ENCODE data around the gene NDUFS7. TPM values are rescaled to one million over a fixed set of nuclear protein-coding genes. Genes with fewer than 3 reads are reported as not detected.

NDUFS7 gene
- total and polyA plus RNA-seq, 9 of the 15 experiments (the other 6 are each of a cell fraction or from before 2014, with no cell fraction given), result 6.0 to 271 (median 60.6) TPM

DNA sequence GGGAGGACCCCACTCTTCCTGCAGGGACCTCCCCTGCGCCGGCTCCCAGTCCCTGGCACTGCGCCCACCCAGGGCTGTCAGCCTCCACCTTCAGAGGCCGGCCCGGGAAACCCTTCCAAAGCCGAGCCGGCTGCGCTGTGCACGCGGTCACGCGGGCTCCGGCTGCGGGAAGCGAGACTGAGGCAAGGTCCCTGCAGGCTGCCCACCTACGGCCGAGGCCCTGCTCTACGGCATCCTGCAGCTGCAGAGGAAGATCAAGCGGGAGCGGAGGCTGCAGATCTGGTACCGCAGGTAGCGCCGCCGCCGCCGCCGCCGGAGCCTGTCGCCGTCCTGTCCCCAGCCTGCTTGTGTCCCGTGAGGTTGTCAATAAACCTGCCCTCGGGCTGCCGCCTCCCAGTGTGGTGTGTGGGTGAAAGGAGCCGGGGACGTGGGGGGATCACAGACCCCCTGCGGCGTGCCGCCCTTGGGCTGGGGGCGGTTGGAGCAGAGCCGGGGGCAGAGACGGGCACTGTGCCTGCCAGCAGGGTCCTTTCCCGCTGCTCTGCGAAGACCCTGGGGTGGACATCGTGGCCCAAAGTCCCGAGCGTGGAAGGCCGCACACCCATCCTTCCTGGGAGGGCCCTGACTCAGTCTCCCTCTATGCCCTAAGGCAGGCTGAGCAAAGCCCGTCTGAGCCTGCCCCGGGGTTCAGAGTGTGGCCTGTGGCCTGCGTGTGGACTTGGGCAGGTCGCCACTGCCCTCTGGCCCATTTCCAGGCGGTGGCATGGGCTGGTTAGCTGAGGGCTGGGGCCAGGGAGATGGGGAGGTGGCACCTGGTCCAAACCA, 11.7 kb downstream of the NDUFS7 start (continued):
- TF ChIP-seq, protein P1, sequence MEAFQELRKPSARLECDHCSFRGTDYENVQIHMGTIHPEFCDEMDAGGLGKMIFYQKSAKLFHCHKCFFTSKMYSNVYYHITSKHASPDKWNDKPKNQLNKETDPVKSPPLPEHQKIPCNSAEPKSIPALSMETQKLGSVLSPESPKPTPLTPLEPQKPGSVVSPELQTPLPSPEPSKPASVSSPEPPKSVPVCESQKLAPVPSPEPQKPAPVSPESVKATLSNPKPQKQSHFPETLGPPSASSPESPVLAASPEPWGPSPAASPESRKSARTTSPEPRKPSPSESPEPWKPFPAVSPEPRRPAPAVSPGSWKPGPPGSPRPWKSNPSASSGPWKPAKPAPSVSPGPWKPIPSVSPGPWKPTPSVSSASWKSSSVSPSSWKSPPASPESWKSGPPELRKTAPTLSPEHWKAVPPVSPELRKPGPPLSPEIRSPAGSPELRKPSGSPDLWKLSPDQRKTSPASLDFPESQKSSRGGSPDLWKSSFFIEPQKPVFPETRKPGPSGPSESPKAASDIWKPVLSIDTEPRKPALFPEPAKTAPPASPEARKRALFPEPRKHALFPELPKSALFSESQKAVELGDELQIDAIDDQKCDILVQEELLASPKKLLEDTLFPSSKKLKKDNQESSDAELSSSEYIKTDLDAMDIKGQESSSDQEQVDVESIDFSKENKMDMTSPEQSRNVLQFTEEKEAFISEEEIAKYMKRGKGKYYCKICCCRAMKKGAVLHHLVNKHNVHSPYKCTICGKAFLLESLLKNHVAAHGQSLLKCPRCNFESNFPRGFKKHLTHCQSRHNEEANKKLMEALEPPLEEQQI (IDR thresholded peaks at IDR 0.05), result no peak
- TF ChIP-seq KLF13 (tag; IDR thresholded peaks at IDR 0.05; ENCODE audit: borderline replicate concordance, low read depth) (no peak), RAD21 (CRISPR knock-in tag; conservative IDR thresholded peaks at IDR 0.05 in 1 of 2, IDR thresholded peaks at IDR 0.05 in 1 of 2) (no peak), ZNF224 (CRISPR knock-in tag; IDR thresholded peaks at IDR 0.05) (no peak), CC2D1A (IDR thresholded peaks at IDR 0.05) (no peak), MEF2D (tag; conservative IDR thresholded peaks at IDR 0.05; ENCODE audit: low read depth) (no peak), CTBP1 (IDR thresholded peaks at IDR 0.05; ENCODE audit: borderline replicate concordance) (no peak), ATF7 (IDR thresholded peaks at IDR 0.05) (no peak), SPI1 (IDR thresholded peaks at IDR 0.05; ENCODE audit: borderline replicate concordance, low read depth, low read length) (no peak), ZNF717 (CRISPR knock-in tag; IDR thresholded peaks at IDR 0.05) (no peak), ZEB2 (IDR thresholded peaks at IDR 0.05) (no peak)
- TF ChIP-seq, protein P2, sequence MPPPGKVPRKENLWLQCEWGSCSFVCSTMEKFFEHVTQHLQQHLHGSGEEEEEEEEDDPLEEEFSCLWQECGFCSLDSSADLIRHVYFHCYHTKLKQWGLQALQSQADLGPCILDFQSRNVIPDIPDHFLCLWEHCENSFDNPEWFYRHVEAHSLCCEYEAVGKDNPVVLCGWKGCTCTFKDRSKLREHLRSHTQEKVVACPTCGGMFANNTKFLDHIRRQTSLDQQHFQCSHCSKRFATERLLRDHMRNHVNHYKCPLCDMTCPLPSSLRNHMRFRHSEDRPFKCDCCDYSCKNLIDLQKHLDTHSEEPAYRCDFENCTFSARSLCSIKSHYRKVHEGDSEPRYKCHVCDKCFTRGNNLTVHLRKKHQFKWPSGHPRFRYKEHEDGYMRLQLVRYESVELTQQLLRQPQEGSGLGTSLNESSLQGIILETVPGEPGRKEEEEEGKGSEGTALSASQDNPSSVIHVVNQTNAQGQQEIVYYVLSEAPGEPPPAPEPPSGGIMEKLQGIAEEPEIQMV (tag; conservative IDR thresholded peaks at IDR 0.05; ENCODE audit: low read depth), result no peak
- TF ChIP-seq, protein P3, sequence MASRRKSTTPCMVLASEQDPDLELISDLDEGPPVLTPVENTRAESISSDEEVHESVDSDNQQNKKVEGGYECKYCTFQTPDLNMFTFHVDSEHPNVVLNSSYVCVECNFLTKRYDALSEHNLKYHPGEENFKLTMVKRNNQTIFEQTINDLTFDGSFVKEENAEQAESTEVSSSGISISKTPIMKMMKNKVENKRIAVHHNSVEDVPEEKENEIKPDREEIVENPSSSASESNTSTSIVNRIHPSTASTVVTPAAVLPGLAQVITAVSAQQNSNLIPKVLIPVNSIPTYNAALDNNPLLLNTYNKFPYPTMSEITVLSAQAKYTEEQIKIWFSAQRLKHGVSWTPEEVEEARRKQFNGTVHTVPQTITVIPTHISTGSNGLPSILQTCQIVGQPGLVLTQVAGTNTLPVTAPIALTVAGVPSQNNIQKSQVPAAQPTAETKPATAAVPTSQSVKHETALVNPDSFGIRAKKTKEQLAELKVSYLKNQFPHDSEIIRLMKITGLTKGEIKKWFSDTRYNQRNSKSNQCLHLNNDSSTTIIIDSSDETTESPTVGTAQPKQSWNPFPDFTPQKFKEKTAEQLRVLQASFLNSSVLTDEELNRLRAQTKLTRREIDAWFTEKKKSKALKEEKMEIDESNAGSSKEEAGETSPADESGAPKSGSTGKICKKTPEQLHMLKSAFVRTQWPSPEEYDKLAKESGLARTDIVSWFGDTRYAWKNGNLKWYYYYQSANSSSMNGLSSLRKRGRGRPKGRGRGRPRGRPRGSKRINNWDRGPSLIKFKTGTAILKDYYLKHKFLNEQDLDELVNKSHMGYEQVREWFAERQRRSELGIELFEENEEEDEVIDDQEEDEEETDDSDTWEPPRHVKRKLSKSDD (conservative IDR thresholded peaks at IDR 0.05; ENCODE audit: low read length), result no peak
- TF ChIP-seq, protein P4, sequence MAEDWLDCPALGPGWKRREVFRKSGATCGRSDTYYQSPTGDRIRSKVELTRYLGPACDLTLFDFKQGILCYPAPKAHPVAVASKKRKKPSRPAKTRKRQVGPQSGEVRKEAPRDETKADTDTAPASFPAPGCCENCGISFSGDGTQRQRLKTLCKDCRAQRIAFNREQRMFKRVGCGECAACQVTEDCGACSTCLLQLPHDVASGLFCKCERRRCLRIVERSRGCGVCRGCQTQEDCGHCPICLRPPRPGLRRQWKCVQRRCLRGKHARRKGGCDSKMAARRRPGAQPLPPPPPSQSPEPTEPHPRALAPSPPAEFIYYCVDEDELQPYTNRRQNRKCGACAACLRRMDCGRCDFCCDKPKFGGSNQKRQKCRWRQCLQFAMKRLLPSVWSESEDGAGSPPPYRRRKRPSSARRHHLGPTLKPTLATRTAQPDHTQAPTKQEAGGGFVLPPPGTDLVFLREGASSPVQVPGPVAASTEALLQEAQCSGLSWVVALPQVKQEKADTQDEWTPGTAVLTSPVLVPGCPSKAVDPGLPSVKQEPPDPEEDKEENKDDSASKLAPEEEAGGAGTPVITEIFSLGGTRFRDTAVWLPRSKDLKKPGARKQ (CRISPR knock-in tag; IDR thresholded peaks at IDR 0.05), result no peak
- TF ChIP-seq, protein P5, sequence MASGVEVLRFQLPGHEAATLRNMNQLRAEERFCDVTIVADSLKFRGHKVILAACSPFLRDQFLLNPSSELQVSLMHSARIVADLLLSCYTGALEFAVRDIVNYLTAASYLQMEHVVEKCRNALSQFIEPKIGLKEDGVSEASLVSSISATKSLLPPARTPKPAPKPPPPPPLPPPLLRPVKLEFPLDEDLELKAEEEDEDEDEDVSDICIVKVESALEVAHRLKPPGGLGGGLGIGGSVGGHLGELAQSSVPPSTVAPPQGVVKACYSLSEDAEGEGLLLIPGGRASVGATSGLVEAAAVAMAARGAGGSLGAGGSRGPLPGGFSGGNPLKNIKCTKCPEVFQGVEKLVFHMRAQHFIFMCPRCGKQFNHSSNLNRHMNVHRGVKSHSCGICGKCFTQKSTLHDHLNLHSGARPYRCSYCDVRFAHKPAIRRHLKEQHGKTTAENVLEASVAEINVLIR (CRISPR knock-in tag; IDR thresholded peaks at IDR 0.05), result no peak
- TF ChIP-seq, protein P6, sequence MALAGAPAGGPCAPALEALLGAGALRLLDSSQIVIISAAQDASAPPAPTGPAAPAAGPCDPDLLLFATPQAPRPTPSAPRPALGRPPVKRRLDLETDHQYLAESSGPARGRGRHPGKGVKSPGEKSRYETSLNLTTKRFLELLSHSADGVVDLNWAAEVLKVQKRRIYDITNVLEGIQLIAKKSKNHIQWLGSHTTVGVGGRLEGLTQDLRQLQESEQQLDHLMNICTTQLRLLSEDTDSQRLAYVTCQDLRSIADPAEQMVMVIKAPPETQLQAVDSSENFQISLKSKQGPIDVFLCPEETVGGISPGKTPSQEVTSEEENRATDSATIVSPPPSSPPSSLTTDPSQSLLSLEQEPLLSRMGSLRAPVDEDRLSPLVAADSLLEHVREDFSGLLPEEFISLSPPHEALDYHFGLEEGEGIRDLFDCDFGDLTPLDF (CRISPR knock-in tag; IDR thresholded peaks at IDR 0.05), result no peak
